Activated B cell treated with CpG ODN at 0.5 μM for 24 hours (primary cell): ENCODE results near the gene TBC1D22A. TPM values are rescaled to one million over a fixed set of nuclear protein-coding genes. Genes with fewer than 3 reads are reported as not detected.

Experiments
- ATAC-seq: fragments of 200-7000 bp; cut with Tn5 transposase; one replicate; pipeline ENCODE4 v1.10.0; 2021; ENCODE audit warnings: low read depth, mild to moderate bottlenecking, moderate library complexity
- CTCF ChIA-PET: fragments of 350-600 bp; sonication (Branson Sonifier 250); formaldehyde crosslinking; loops from one replicate; lab custom pipeline; 2021; ENCODE audit warnings: antibody characterized with exemption; lab: Charles Lee
- POLR2A ChIA-PET: fragments of 350-600 bp; sonication (Branson Sonifier 250); formaldehyde crosslinking; loops from one replicate; lab custom pipeline; 2021; ENCODE audit warnings: antibody characterized with exemption; lab: Charles Lee
- DNase-seq: peaks from one replicate; pipeline ENCODE4 v3.0.0; 2022
- H3K27ac Mint-ChIP-seq: one replicate; pipeline ENCODE4 v1.8.0; 2020; ENCODE audit warnings: mixed read lengths
- H3K27me3 Mint-ChIP-seq: one replicate; pipeline ENCODE4 v1.8.0; 2021; ENCODE audit warnings: mixed read lengths
- H3K36me3 Mint-ChIP-seq: one replicate; pipeline ENCODE4 v1.8.0; 2021; ENCODE audit warnings: low read depth, mixed read lengths
- H3K4me1 Mint-ChIP-seq: one replicate; pipeline ENCODE4 v1.8.0; 2021; ENCODE audit warnings: mixed read lengths
- H3K4me3 Mint-ChIP-seq: one replicate; pipeline ENCODE4 v1.8.0; 2020; ENCODE audit warnings: mild to moderate bottlenecking, mixed read lengths
- H3K9me3 Mint-ChIP-seq: one replicate; pipeline ENCODE4 v1.8.0; 2020; ENCODE audit warnings: mixed read lengths
- intact Hi-C: fragments of 100-400 bp; cut with micrococcal nuclease; formaldehyde crosslinking; loops from one replicate; pipeline ENCODE4 v1.15.1; 2024
- total RNA-seq: library from RNA; stranded (reverse); gene quantifications from 2 replicates; pipeline ENCODE4 v1.2.3, GENCODE V29; 2022
- TF ChIP-seq, protein P1 (sequence below): fragments of 200-600 bp; IDR thresholded peaks from one replicate; pipeline ENCODE4 v1.8.0; 2022; ENCODE audit warnings: antibody characterized with exemption, mild to moderate bottlenecking

The TBC1D22A gene
- total RNA-seq, 1 donor from 2014 or later, result 85.9 TPM

DNA sequence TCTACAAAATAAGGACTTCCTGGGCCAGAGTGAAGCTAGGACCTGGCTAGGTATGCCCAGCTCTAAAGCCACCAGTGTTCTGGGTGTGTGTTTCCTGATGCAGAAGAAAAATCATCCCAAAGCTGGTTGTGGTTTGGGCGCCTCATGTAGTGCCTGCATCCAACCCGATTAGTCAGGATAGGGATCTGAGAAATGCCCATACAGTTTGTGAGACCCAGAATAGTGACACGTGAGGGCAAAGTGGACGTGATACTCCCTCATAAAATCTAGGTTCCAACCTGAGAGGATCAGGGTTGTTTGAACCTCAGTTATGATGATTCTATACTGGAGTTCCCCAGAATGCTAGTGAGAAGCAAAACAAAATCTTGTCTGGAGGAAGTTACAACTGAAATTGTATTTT, 238.4 kb downstream of the TBC1D22A start:
- no peaks in the 10 kb centered on the region for H3K9me3 Mint-ChIP-seq
- H3K4me3 Mint-ChIP-seq, result no peak overlapping the region
- TF ChIP-seq, protein P1, sequence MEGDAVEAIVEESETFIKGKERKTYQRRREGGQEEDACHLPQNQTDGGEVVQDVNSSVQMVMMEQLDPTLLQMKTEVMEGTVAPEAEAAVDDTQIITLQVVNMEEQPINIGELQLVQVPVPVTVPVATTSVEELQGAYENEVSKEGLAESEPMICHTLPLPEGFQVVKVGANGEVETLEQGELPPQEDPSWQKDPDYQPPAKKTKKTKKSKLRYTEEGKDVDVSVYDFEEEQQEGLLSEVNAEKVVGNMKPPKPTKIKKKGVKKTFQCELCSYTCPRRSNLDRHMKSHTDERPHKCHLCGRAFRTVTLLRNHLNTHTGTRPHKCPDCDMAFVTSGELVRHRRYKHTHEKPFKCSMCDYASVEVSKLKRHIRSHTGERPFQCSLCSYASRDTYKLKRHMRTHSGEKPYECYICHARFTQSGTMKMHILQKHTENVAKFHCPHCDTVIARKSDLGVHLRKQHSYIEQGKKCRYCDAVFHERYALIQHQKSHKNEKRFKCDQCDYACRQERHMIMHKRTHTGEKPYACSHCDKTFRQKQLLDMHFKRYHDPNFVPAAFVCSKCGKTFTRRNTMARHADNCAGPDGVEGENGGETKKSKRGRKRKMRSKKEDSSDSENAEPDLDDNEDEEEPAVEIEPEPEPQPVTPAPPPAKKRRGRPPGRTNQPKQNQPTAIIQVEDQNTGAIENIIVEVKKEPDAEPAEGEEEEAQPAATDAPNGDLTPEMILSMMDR, result no peak
- no peak overlapping the region for H3K27ac Mint-ChIP-seq
- CTCF ChIA-PET, result no interaction called here
- intact Hi-C loops, result no loop called here
- POLR2A ChIA-PET, result no interaction called here
- H3K4me1 Mint-ChIP-seq, result peaks cover 19% of the 10 kb centered on the region
- no peaks in the 10 kb centered on the region for H3K27me3 Mint-ChIP-seq
- peaks cover 48% of the 10 kb centered on the region for H3K36me3 Mint-ChIP-seq
- no peak for DNase-seq
- ATAC-seq, result no peak

DNA sequence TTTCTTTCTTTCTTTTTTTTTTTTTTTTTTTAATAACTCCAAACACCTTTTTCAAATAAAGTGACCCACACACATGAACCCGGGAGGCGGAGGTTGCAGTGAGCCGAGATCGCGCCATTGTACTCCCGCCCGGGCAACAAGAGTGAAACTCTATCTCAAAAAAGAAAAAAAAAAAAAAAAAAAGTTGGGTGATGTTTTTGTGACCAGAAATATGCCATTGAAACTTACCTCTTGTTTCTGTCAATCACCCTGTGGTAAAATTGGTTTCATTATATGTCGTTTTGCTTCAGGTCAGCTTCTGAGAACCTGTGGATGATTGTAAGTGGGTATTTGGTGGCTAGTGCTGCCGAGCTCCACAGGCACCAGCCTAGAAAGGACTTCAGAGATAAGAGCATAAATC, 238.8 kb downstream of the TBC1D22A start:
- TF ChIP-seq, protein P1, result no peak
- Mint-ChIP-seq H3K36me3 (peaks cover 45% of the 10 kb centered on the region), H3K27ac (no peak overlapping the region), H3K4me1 (peaks cover 19% of the 10 kb centered on the region), H3K4me3 (no peak overlapping the region), H3K27me3 (no peaks in the 10 kb centered on the region), H3K9me3 (no peaks in the 10 kb centered on the region)
- intact Hi-C loops, result no loop called here
- ChIA-PET CTCF (no interaction called here), POLR2A (no interaction called here)
- ATAC-seq (no peak), DNase-seq (no peak)

DNA sequence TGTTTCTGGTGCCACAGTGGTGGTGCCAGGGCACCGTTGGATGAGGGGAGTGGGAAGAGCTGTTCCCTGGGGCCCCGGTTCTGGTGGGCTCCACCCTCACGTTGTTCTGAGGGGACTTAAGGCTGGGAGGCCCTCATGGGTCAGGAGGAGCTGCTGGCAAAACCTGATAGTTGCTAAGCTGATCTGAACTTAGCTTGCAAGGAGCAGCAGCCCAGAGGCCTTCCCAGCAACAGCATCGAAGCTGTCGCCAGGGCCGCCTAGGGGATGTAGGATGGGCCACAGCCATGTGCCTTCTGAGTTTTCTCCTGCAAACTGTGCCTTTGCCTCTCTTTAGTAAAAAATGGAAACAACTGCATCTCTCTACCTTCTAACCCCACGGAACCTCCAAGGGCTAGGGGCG, 240.2 kb downstream of the TBC1D22A start:
- Mint-ChIP-seq H3K27me3 (no peaks in the 10 kb centered on the region), H3K4me3 (no peak overlapping the region), H3K9me3 (no peaks in the 10 kb centered on the region), H3K27ac (no peak overlapping the region), H3K4me1 (peaks cover 19% of the 10 kb centered on the region), H3K36me3 (peaks cover 43% of the 10 kb centered on the region)
- no peak for DNase-seq
- TF ChIP-seq, protein P1, result no peak
- ChIA-PET POLR2A (no interaction called here), CTCF (no interaction called here)
- no peak for ATAC-seq
- intact Hi-C loops, result no loop called here

DNA sequence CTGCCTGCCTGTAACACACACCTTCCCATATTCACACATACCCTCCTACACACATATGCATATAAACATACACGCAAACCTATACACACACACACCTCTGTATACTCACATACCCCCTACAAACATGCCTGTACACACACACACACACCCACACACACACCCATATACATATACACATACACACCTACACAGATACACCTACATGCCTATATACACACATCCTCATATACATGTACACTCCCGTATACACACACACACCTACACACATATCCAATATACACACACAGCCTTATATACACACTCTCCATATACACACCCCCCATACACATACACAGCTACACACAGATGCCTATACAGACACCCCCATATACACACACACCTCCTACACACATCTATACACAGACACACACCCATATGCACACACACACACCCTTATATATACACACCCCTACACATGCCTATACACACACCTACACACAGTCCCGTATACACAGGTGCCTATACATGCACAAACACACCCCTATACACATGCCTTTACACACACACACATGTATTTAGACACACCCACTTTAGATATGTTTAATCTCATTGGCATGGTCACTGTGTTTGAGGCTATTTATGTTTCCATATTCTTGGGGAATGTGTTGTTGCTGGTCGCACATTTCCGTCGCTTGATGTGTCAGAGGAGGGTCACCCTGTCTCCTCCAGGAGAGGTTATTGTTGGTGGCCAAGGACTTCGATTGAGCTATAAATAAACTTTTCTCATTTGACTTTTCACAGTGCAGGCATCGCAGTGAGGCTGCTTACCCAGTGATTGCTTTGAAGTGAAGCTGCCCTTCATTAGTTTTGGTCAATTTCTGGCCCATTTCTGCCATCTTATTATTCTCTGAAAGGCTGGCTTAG, 243.3 kb downstream of the TBC1D22A start:
- TF ChIP-seq, protein P1, result no peak
- CTCF ChIA-PET, result no interaction called here
- peaks cover 29% of the 10 kb centered on the region for H3K36me3 Mint-ChIP-seq

DNA sequence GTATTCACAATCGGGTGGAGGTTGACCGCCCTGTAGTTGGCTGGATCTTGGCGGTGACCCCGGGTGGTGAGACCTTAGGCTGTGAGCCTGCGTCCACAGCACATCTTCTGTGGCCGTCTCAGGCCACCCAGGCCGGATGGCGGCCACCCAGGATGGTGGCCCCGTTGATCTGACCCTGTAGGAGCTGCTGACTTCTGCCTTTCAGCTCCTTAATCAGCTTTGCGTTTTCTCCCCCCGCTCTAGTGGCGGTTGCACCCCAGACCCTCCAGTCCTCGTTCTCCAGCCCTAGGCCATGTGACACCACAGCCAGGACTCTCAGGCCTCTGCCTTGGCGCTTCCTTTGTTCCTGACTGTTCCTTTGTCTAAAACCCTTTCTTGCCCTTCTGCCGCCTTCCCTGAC, 244.0 kb downstream of the TBC1D22A start:
- CTCF ChIA-PET, result no interaction called here

More for the DNA sequence above, 243.3 kb downstream of the TBC1D22A start:
- POLR2A ChIA-PET, result no interaction called here
- ATAC-seq (no peak), DNase-seq (no peak)
- intact Hi-C loops, result no loop called here
- no peaks in the 10 kb centered on the region for H3K27me3 Mint-ChIP-seq
- no peak overlapping the region for H3K4me3 Mint-ChIP-seq
- no peak overlapping the region for H3K27ac Mint-ChIP-seq
- H3K9me3 Mint-ChIP-seq, result no peaks in the 10 kb centered on the region
- peaks cover 6% of the 10 kb centered on the region for H3K4me1 Mint-ChIP-seq

More for the DNA sequence above, 244.0 kb downstream of the TBC1D22A start:
- intact Hi-C loops, result no loop called here
- H3K36me3 Mint-ChIP-seq, result peaks cover 32% of the 10 kb centered on the region
- ATAC-seq (no peak), DNase-seq (no peak)
- no peak overlapping the region for H3K27ac Mint-ChIP-seq
- peaks cover 3% of the 10 kb centered on the region for H3K4me1 Mint-ChIP-seq
- TF ChIP-seq, protein P1, result no peak
- POLR2A ChIA-PET, result no interaction called here
- no peak overlapping the region for H3K4me3 Mint-ChIP-seq
- H3K9me3 Mint-ChIP-seq, result no peaks in the 10 kb centered on the region
- H3K27me3 Mint-ChIP-seq, result no peaks in the 10 kb centered on the region
